GM18519 (cell line): ENCODE results near the gene PLAAT2.
"Not testable (repeated sequence)": the region's sequence is repeated elsewhere in the genome, so short reads cannot be mapped to it uniquely, and the experiment has no call there.

Source experiments
- ATAC-seq: cut with Tn5 transposase; IDR thresholded peaks from one replicate; pipeline ENCODE4 v1.9.1; 2021; ENCODE audit warnings: mild to moderate bottlenecking, moderate library complexity; ENCODE audit not compliant: unreplicated experiment, low FRiP score

PLAAT2 gene

DNA sequence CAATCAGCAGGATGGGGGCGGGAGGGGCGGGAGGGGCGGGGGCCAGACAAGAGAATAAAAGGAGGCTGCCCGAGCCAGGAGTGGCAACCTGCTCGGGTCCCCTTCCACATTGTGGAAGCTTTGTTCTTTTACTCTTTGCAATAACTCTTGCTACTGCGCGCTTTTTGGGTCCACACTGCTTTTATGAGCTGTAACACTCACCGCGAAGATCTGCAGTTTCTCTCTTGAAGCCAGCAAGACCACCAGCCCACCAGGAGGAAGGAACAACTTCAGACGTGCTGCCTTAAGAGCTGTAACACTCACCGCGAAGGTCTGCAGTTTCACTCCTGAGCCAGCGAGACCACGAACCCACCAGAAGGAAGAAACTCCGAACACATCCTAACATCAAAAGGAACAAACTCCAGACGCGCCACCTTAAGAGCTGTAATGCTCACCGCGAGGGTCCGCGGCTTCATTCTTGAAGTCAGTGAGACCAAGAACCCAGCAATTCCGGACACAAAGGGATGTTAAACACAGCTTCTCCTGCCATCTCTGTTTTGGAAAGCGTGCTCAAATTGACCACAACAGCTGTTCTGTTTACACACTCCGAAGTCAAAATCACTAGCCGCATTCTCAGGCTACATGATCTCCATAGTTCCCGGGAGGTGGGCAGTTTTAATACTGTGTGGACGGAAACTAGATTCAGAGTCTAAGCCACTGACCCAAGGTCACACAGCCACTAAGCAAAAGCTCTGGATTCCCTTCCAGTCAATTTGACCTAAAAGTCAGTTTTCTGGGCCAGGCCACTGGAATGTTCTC lies 11.9 kb downstream of the PLAAT2 start:
- no peak for ATAC-seq

DNA sequence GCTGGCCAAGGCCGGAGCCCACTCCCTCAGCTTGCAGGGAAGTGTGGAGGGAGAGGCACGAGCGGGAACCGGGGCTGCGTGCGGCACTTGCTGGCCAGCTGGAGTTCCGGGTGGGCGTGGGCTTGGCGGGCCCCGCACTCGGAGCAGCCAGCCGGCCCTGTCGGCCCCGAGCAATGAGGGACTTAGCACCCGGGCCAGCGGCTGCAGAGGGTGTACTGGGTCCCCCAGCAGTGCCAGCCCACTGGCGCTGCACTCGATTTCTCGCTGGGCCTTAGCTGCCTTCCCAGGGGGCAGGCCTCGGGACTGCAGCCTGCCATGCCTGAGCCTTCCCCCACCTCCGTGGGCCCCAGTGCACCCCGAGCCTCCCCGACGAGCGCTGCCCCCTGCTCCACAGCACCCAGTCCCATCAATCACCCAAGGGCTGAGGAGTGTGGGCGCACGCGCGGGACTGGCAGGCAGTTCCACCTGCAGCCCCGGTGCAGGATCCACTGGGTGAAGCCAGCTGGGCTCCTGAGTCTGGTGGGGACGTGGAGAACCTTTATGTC lies 13.0 kb downstream of the PLAAT2 start:
- ATAC-seq, result not testable (repeated sequence)

DNA sequence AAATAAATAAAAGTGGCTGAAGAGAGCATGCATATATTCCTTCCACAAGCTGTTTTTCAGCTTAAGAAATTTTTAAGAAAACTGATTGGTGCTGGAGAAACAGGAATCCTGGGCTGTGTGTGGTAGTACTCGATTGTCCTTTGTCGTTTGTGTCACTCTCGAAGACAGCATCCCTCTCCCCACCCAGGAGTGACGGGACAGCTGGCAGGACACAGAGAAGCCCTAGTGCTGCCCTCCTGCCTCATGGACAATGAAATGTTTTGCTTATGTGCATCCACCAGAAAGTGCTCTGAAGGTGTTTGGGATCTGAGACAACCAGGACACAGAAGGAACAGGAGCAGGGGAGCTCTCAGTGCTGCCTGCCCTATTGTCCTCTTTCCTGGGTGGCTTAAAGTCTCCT lies 13.8 kb downstream of the PLAAT2 start:
- no peak for ATAC-seq

DNA sequence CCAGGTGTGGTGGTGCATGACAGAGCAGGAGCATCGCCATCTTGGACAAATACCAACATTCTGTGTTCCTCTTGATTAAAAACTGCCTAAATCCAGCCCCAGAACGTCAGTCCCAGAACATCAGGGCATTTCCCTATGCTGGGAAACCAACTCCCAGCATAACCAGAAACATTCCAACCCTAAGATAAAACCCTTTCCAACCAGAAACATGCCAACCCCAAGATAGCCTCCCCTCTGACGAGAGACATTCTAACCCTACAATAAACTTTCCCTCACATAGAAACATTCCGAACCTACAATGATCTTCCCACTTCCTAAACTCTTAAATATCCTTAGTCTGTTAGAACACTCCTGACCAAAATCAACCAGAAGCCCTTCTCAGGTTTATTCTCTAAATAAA lies 15.0 kb downstream of the PLAAT2 start:
- ATAC-seq, result no peak

DNA sequence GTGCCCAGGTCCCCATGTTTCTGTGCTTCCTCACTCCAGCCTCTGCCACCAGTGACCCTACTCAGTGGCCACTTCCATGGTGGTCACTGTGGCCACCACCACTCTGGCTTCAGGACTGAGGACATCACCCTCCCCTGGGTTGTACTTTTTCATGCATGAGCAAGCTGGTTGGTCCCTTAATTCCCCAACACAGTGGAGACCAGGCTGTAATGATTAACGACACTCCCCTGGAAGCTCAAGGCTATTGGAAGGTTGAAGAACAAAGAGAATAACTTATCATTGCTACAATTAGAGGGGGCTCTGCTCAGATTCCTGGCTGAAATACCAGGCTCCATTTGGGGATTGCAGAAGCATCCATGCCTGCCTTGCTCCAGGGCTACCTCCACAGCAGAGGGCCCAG lies 16.1 kb downstream of the PLAAT2 start:
- no peak for ATAC-seq

DNA sequence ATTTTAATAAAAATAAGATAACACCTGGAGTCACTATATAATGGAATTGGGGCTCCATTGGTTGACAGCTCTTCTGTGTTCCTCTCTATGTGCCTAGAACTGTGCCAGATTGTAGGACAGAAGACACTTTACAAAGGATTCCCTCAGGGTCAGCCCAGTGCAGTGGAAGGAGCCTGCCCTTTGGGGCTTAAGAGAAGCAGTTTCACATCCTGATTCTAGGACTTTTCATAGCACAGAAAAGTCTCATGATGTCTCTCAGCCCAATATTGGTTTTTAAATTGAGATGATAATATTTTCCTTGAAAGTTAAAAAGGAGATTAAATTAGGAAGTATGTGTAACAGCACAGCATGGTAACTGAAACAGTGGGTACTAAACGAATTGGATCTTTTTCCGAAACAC lies 19.5 kb downstream of the PLAAT2 start:
- no peak for ATAC-seq

DNA sequence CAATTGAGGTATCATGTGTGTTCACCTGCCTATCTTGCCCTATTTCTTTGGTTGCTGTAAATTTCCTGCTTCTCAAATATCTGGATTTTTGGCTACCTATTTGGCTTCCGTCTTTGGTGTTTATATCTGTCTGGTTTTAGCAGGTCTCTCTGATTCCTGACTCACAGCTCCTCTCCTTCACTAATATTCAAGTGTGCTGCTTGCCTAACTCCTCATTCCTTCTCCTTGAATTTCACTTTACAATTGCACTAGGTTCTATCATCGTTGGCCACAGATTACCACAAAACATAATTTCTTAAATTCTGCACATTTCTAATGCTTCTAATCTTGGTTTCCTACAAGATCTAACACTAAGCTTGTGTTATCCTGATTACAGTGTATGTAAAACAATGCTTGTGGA lies 20.7 kb downstream of the PLAAT2 start:
- not testable (repeated sequence) for ATAC-seq

DNA sequence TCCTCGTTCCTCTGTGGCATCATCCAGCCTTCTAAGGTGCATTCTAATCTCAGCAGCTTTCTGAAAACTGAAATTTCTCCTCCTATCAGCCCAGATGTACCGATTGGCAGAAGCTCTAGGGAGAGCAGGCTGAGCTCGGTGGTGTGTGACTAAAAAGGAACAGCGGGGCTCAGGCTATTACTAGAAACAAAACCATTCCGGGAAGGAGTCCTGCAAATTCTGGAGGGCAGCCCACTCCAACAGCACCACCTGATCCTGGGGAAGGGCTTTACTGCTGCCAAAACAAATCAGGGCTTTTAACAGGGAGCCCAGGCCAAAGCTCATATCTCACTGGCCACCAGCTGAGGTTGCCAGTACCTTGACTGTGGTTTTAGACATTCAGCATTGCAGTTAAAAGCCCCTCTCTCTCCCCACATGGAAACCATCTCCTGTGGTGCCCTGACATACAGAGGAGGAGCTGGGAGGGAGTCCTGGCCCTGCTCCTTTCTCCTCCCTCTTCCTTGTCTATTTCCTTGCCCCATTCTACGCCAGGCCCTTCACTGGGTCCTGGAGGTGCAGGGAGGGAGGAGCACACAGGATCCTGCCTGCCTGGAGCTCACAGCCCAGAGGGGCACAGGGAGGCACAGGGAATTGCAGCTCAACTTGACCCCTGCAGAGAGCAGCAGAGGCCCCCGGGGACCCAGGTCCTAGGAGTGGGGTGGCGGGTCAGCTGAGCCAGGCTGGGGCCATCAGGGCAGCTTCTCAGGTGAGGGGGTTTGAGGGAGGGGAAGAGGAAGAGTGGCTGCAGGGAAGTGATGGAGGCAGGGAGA lies 25.7 kb downstream of the PLAAT2 start:
- no peak for ATAC-seq

DNA sequence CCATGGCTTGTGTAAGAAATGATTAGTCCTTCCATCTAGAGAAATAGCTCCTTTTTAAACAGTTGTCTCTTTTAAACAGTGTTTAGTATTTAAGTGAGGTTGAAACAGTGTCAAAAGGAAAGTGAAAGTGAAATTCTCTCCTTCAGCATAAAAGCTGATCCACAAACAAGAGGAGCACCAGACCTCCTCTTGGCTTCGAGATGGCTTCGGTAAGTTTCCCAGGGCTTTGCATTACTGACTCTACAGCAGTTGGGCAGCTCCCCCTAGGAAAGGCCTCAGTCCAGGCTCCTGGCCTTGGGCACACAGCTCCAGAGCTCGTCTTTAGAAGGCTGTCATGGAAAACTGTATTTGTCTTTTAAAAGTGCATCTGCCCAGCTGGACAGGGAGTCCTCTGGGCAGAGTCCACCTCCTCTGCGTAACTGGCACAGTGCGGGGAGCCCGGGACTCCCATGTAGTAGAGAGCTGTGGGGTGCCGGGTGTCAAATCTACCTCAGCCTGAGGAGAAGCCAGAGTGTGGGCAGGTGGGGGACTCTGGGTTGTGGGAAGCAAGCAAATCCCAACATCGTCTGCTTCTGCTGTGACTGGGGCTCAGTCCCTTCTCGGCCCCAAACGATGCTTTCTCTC lies 26.4 kb downstream of the PLAAT2 start, which contains the start of gene PLAAT4:
TSS of gene PLAAT4 (plus strand) at position 140 of the 624 bp plus-strand sequence. CDS start at position 201, 61 bp downstream.
- no peak for ATAC-seq

DNA sequence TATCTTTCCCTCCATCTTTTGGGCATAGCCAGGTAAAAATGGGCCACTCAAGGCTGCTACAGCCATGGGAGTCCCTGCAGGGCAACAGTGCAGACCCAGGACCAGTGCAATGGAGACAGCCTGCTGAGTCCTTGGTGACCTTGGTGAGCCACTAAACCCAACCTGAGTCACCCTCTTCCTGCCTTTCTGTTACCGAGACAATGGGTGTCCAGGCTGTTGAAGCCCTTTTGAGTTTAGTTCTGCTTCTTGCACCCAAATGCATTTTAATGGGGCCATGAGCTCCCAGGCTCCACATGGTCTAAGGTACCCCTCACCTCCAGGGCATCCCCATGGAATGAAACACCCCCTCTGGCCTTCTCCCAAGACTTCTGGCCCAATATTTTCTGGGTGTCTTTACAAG lies 27.4 kb downstream of the PLAAT2 start:
- no peak for ATAC-seq

DNA sequence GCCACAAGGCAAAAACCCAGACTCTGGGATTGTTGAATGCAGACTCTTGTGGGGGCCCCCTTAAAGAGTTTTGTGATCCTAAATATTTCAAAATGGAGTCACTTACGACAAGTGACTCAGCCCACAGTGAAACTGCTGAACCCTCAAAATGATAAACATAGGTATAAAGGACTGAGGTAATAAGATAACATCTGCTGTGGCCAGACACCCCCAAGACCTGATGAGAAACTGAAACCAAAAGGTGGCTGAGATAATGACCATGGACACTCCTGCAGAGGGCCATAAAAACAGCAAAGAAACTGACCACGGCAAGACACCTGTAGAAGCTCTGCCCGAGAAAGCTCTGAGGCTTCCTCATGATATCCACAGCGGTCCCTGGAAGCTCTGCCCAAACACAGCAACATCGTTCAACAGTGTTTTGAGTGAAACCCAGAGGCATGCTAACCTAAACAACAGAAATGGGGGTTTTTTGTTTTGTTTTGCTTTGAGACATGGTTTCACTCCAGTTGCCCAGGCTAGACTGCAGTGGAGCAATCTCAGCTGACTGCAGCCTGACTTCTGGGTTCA lies 28.2 kb downstream of the PLAAT2 start:
- ATAC-seq, result no peak

DNA sequence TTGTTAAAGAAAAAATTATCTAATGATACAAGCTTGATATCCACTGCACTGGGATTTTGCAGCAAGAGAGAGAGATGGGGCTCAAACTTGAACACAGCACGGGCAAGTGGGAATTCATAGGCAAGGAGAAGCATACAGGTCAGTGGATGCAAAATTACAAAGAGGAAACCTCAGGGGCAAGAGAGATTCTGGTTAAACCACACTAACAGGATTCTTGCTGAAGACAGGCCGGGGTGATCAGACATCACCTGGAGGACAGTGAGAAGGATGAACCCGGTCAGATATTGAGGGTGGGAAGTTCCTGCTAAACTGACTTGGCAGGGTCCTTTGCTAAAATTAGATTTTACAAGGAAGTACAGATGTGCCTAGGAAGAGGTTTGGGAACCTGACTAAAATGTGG lies 29.1 kb downstream of the PLAAT2 start:
- no peak for ATAC-seq

DNA sequence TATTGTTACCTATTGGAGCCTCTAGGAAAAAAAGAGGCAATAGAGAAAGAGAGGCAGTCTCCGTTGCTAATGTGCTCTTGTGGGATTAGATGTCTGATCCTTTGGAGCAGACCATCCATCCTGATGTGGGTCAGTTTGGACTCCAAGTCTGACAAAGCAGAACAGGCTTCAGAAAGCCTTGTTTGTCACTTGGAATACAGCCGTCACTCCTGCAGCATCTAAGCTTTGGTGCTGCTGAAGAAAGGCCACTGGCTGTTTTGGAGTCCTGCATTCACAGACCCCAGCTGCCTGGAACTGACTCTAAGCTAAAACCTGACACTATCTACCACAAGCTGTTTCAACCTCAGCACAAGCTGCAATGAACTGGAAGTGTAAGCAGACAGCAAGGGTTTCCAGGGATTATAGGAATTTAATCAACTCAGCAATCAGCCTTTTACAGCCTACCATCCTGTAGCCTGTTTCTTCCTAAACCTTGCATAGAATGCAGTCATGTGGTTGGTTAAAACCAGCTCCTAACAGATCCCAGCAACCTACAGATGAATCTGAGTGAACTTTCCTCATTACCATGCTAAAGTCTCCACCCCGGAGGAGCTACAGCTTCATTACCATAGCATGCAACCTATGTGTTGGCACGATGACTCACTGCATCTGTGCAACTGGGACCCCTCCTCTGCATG lies 30.2 kb downstream of the PLAAT2 start:
- ATAC-seq, result no peak

DNA sequence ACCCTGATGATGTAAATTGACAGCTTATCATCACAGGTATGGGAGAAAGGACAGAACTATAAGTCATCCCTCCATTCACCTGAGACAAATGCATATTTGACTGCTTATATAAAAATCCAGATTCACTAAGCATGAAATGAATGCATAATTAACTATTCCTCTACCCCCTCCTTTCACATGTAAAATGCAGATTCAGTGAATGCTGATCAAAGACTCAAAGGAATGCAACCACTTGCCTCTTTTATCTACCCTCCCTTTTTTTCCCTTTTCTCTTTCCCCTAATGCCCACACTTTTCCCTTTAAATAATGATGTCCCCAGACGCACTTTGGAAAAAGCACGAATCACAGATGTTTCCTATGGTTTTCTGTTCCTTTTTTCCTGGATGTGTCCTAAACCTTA lies 31.1 kb downstream of the PLAAT2 start:
- ATAC-seq, result no peak

DNA sequence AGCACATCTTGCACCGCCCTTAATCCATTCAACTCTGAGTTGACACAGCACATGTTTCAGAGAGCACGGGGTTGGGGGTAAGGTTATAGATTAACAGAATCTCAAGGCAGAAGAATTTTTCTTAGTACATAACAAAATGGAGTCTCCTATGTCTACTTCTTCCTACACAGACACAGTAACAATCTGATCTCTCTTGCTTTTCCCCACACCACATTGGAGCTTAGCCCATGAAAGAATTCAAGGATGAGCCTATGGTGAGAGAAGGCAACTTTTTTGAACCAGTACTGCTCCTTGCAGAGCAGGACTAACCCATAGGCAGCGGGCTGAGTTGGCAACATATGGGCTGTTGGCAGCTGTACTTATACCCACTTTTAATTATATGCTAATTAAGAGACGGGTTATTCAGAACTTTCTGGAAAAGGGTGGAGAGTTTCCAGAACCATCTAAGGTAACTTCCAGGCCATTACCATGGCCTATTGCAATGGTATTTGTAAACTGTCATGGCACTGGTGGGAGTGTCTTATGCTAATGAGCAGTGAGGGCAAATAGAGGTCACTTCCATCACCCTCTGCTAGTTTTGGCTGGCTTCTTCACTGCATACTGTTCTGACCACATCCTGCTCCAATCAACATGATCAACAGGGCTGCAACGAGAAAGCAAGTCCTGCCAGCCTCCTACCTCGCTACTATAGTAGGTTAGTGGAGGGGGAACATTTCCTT lies 31.9 kb downstream of the PLAAT2 start:
- ATAC-seq, result peak; percentile 64

DNA sequence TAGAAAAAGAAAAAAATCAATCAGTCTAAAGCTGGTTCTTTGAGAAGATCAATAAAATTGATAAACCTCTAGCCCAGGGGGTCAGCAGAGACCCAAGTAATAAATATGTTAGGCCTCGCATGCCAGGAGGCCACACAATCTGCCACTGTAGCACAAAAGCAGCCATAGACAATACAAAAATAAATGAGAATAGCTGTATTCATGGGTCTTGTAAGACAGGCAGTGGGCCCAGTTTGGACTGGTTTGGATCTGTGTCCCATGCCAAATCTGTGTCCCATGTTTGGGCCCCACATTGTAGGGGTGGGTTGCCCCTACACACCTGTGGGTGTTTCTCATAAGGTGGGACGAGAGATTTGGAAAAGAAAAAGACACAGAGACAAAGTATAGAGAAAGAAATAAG lies 33.2 kb downstream of the PLAAT2 start:
- no peak for ATAC-seq

DNA sequence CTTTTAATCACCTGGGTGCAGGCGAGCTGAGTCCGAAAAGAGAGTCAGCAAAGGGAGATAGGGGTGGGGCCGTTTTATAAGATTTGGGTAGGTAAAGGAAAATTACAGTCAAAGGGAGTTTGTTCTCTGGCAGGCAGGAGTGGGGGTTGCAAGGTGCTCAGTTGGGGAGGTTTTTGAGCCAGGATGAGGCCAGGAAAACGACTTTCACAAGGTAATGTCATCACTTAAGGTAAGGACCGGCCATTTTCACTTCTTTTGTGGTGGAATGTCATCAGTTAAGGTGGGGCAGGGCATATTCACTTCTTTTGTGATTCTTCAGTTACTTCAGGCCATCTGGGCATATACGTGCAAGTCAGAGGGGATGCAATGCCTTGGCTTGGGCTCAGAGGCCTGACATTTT lies 33.8 kb downstream of the PLAAT2 start:
- ATAC-seq, result not testable (repeated sequence)

DNA sequence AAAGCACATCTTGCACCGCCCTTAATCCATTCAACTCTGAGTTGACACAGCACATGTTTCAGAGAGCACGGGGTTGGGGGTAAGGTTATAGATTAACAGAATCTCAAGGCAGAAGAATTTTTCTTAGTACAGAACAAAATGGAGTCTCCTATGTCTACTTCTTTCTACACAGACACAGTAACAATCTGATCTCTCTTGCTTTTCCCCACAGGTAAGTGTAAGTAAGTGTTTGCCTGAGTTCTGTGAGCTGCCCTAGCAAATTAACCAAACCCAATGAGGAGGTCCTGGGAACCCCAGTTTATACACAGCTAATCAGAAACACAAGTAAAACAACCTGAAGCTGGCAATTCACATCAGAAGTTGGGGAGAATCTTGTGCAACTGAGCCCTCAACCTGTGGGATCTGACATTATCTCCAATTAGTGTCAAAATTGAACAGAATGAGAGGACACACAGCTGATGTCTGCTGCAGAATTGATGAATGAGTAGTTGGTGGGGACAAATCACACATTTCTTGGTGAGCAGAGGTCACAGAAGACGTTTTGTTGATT lies 34.4 kb downstream of the PLAAT2 start:
- ATAC-seq, result not testable (repeated sequence)

DNA sequence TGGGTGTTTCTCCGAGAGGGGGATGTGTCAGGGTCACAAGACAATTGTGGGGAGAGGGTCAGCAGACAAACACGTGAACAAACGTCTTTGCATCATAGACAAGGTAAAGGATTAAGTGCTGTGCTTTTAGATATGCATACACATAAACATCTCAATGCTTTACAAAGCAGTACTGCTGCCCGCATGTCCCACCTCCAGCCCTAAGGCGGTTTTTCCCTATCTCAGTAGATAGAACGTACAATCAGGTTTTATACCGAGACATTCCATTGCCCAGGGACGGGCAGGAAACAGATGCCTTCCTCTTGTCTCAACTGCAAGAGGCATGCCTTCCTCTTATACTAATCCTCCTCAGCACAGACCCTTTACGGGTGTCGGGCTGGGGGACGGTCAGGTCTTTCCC lies 35.0 kb downstream of the PLAAT2 start:
- not testable (repeated sequence) for ATAC-seq
